Panc1 (cell line): ENCODE data around the gene ELK4. TPM values are rescaled to one million over a fixed set of nuclear protein-coding genes. Genes with fewer than 3 reads are reported as not detected.

Experiments used
- ATAC-seq: fragments of 200-7000 bp; cut with Tn5 transposase; 2 replicates; pipeline ENCODE4 v1.9.1; 2020; ENCODE audit warnings: mild to moderate bottlenecking, moderate library complexity
- BruUV-seq: library from RNA; stranded (reverse); fragments of 400-500 nt; replicated peaks from 2 replicates; lab custom pipeline; 2021; lab: Mats Ljungman, UMichigan
- CTCF ChIA-PET: fragments of 300-600 bp; sonication (Branson Sonifier 250); formaldehyde crosslinking; loops from one replicate; lab custom pipeline; 2022; ENCODE audit warnings: antibody characterized with exemption; lab: Charles Lee
- POLR2A ChIA-PET: fragments of 300-600 bp; sonication (Branson Sonifier 250); formaldehyde crosslinking; loops from one replicate; lab custom pipeline; 2022; ENCODE audit warnings: antibody characterized with exemption; lab: Charles Lee
- DNase-seq: peaks from one replicate; pipeline ENCODE4 v3.0.0-alpha.2; 2010; ENCODE audit warnings: low read depth, low spot score
- H3K27ac ChIP-seq: 2 replicates; pipeline ENCODE4 v1.5.1; 2011; ENCODE audit warnings: mild to moderate bottlenecking, low read length, inconsistent platforms
- H3K27me3 ChIP-seq: fragments of 200-500 bp; sonication (Bioruptor generic); 2 replicates; pipeline ENCODE4 v1.6.0; 2014; ENCODE audit warnings: low read length, inconsistent platforms; ENCODE audit not compliant: control insufficient read depth, insufficient read depth
- H3K36me3 ChIP-seq: fragments of 200-500 bp; sonication (Bioruptor generic); 2 replicates; pipeline ENCODE4 v1.5.1; 2014; ENCODE audit warnings: inconsistent platforms, mild to moderate bottlenecking, low read length, moderate library complexity; ENCODE audit not compliant: control insufficient read depth, insufficient read depth
- H3K4me1 ChIP-seq: 2 replicates; pipeline ENCODE4 v1.5.1; 2011; ENCODE audit warnings: inconsistent platforms, mild to moderate bottlenecking, low read length, moderate library complexity; ENCODE audit not compliant: control insufficient read depth, insufficient read depth
- H3K4me3 ChIP-seq, 2 experiments: 2 replicates each; pipeline ENCODE4 v1.5.1; 2011 to 2012; ENCODE audit warnings: low read depth in 2 of 2, low read length in 2 of 2, mild to moderate bottlenecking in 2 of 2, inconsistent platforms in 1 of 2, moderate library complexity in 1 of 2
- H3K9me3 ChIP-seq: fragments of 200-500 bp; sonication (Bioruptor generic); 2 replicates; pipeline ENCODE4 v1.5.1; 2014; ENCODE audit warnings: low read depth, mild to moderate bottlenecking, inconsistent platforms, low read length, moderate library complexity; ENCODE audit not compliant: control insufficient read depth, insufficient read depth
- POLR2AphosphoS5 ChIP-seq: IDR thresholded peaks from 2 replicates; pipeline ENCODE4 v1.6.1; 2012; ENCODE audit warnings: mild to moderate bottlenecking, low read depth, low read length, moderate library complexity
- SIN3A ChIP-seq: IDR thresholded peaks from 2 replicates; pipeline ENCODE4 v1.6.1; 2012; ENCODE audit warnings: low read depth, mild to moderate bottlenecking, low read length, moderate library complexity, borderline replicate concordance; ENCODE audit not compliant: insufficient read depth
- TCF7L2 ChIP-seq: IDR thresholded peaks from 2 replicates; pipeline ENCODE4 v1.6.1; 2011; ENCODE audit warnings: mild to moderate bottlenecking, low read depth, low read length, inconsistent platforms
- in situ Hi-C: cut with HindIII; loops from 2 replicates; pipeline ENCODE4 v1.10.0; 2016; ENCODE audit warnings: low sequenced_read_pairs, low pct_unique_long_range_greater_than_20kb
- intact Hi-C: fragments of 100-400 bp; cut with micrococcal nuclease; formaldehyde crosslinking; loops from one replicate; pipeline ENCODE4 v1.10.0; 2022; ENCODE audit not compliant: unreplicated experiment
- total RNA-seq: library from RNA; stranded (reverse); gene quantifications from one replicate; pipeline ENCODE4 v1.2.1, GENCODE V29; 2021; ENCODE audit not compliant: unreplicated experiment
- TF ChIP-seq, protein P1 (sequence below): fragments of 450-650 bp; IDR thresholded peaks from 2 replicates; pipeline ENCODE4 v1.5.1; 2017; ENCODE audit warnings: mild to moderate bottlenecking
- TF ChIP-seq, protein P2 (sequence below), 2 experiments: IDR thresholded peaks; 2 replicates each; pipeline ENCODE4 v1.6.1; 2011 to 2012; ENCODE audit warnings: low read depth in 2 of 2, control low read depth in 1 of 2, low read length in 1 of 2, mild to moderate bottlenecking in 1 of 2, moderate library complexity in 1 of 2; ENCODE audit not compliant: insufficient read depth in 1 of 2

The ELK4 gene
- total RNA-seq, 1 experiment from 2014 or later: 54.6 TPM

DNA sequence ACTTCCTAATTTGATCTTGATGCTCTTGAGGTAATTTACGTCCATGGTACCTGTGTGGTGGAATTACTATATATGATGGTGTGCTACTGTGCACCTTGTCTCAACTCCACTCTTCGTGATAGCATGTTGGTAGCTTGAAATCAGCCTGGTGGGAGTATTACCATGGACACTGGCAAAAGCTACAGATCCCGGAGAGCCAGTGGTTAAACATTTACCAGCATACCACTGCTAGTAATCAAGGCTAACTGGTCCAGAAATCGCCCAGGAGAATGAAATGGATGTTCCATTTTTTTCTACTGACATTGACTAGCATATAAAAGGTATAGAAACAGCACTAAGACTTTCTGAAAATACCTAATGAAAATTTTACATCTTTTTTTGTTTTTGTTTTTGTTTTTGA, 30.6 kb downstream of the ELK4 start:
- no TSS peak for BruUV-seq
- ChIA-PET POLR2A (no interaction called here), CTCF (interaction anchor here (0.6 kb wide), 1 partner anchor 154 kb away, joined by 3 read pairs; no protein-coding TSS in a partner anchor)
- in situ Hi-C loops (no loop called here), intact Hi-C loops (no loop called here)
- H3K27ac ChIP-seq: no peak overlapping the region
- H3K4me3 ChIP-seq: no peak overlapping the region
- no peaks in the 10 kb centered on the region for H3K27me3 ChIP-seq
- H3K36me3 ChIP-seq: no peaks in the 10 kb centered on the region
- H3K9me3 ChIP-seq: no peaks in the 10 kb centered on the region
- ATAC-seq (no peak), DNase-seq (no peak)
- H3K4me1 ChIP-seq: no peaks in the 10 kb centered on the region
- TF ChIP-seq TCF7L2 (no peak), POLR2AphosphoS5 (no peak), SIN3A (no peak)
- TF ChIP-seq, protein P1, sequence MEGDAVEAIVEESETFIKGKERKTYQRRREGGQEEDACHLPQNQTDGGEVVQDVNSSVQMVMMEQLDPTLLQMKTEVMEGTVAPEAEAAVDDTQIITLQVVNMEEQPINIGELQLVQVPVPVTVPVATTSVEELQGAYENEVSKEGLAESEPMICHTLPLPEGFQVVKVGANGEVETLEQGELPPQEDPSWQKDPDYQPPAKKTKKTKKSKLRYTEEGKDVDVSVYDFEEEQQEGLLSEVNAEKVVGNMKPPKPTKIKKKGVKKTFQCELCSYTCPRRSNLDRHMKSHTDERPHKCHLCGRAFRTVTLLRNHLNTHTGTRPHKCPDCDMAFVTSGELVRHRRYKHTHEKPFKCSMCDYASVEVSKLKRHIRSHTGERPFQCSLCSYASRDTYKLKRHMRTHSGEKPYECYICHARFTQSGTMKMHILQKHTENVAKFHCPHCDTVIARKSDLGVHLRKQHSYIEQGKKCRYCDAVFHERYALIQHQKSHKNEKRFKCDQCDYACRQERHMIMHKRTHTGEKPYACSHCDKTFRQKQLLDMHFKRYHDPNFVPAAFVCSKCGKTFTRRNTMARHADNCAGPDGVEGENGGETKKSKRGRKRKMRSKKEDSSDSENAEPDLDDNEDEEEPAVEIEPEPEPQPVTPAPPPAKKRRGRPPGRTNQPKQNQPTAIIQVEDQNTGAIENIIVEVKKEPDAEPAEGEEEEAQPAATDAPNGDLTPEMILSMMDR: no peak
- TF ChIP-seq, protein P2, sequence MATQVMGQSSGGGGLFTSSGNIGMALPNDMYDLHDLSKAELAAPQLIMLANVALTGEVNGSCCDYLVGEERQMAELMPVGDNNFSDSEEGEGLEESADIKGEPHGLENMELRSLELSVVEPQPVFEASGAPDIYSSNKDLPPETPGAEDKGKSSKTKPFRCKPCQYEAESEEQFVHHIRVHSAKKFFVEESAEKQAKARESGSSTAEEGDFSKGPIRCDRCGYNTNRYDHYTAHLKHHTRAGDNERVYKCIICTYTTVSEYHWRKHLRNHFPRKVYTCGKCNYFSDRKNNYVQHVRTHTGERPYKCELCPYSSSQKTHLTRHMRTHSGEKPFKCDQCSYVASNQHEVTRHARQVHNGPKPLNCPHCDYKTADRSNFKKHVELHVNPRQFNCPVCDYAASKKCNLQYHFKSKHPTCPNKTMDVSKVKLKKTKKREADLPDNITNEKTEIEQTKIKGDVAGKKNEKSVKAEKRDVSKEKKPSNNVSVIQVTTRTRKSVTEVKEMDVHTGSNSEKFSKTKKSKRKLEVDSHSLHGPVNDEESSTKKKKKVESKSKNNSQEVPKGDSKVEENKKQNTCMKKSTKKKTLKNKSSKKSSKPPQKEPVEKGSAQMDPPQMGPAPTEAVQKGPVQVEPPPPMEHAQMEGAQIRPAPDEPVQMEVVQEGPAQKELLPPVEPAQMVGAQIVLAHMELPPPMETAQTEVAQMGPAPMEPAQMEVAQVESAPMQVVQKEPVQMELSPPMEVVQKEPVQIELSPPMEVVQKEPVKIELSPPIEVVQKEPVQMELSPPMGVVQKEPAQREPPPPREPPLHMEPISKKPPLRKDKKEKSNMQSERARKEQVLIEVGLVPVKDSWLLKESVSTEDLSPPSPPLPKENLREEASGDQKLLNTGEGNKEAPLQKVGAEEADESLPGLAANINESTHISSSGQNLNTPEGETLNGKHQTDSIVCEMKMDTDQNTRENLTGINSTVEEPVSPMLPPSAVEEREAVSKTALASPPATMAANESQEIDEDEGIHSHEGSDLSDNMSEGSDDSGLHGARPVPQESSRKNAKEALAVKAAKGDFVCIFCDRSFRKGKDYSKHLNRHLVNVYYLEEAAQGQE (IDR thresholded peaks at IDR 0.05; ENCODE audit: insufficient read depth in 1 of 2, low read depth in 2 of 2, low read length in 1 of 2): no peak

DNA sequence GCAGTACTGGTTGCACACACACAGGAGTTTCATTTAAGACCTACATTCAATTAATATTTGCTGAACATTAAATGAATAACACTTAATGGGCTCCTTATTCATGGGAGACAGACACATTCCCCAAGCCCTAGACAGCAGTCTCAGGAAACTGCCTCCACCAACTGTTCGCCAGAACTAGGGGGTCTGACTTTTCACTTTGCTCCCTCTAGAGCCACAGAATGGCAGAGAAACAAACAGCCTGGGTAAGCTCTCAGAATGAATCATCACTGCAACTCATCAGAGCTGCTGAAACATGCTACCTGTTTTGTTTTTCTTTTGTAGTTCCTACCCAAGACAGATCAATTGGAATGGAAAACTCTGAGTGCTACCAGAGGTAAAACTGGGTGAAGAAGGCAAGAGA, 31.7 kb downstream of the ELK4 start:
- no peak for ATAC-seq
- POLR2A ChIA-PET: no interaction called here
- Histone ChIP-seq H3K27me3 (no peaks in the 10 kb centered on the region), H3K9me3 (no peaks in the 10 kb centered on the region), H3K27ac (no peak overlapping the region), H3K4me3 (no peak overlapping the region), H3K4me1 (no peaks in the 10 kb centered on the region), H3K36me3 (no peaks in the 10 kb centered on the region)
- in situ Hi-C loops: no loop called here
- CTCF ChIA-PET: no interaction called here
- no TSS peak for BruUV-seq
- intact Hi-C loops: no loop called here
- no peak for DNase-seq
- no peak for TF ChIP-seq POLR2AphosphoS5
- TF ChIP-seq, protein P1: no peak
- TF ChIP-seq SIN3A: no peak
- TF ChIP-seq, protein P2 (IDR thresholded peaks at IDR 0.05; ENCODE audit: insufficient read depth in 1 of 2, low read depth in 2 of 2, low read length in 1 of 2): no peak
- TF ChIP-seq TCF7L2: no peak
